ENCODE measurements around the gene FGD5. TPM values are rescaled to one million over a fixed set of nuclear protein-coding genes. Genes with fewer than 3 reads are reported as not detected.

The FGD5 gene
- total and polyA plus RNA-seq, 9 of the 15 experiments (the other 6 are each of a cell fraction or from before 2014, with no cell fraction given), result 0.18 TPM; not detected in 8

- WGBS (ENCODE audit: insufficient coverage, low coverage, missing lambda C conversion rate), result under 1% methylated on average over 7 of the region's 7 CpGs
- no peak for FAIRE-seq
- POLR2A ChIA-PET, result interaction anchor here (0.5 to 2.5 kb wide), 6 partner anchors 12 to 527 kb away, joined by 3 to 8 read pairs (median 4); no protein-coding TSS in a partner anchor
These were observed 42.3 kb downstream of the FGD5 start for GRCh38 chr3:14861031-14861430.

More at GRCh38 chr3:14861031-14861430, 42.3 kb downstream of the FGD5 start:
- H2AFZ ChIP-seq (ENCODE audit: low read depth, low read length), result no peak overlapping the region
- peaks cover 29 to 54% of the 10 kb centered on the region in 2 experiments for H3K27me3 ChIP-seq (ENCODE audit: control insufficient read depth in 2 of 2, insufficient read depth in 2 of 2, low read length in 2 of 2)
- H3K79me2 ChIP-seq (ENCODE audit: control insufficient read depth, insufficient read depth, low read length), result no peaks in the 10 kb centered on the region
- no peak for TF ChIP-seq SRSF9 (IDR thresholded peaks at IDR 0.05; ENCODE audit: borderline replicate concordance, low read depth, low read length)
- TF ChIP-seq FOXA3 (CRISPR knock-in tag; conservative IDR thresholded peaks at IDR 0.05 in 1 of 2, IDR thresholded peaks at IDR 0.05 in 1 of 2), result no peak
- TF ChIP-seq ZC3H11A (IDR thresholded peaks at IDR 0.05; ENCODE audit: low read depth, low read length), result no peak
- no peak for TF ChIP-seq RBBP5 (IDR thresholded peaks at IDR 0.05; ENCODE audit: borderline replicate concordance, insufficient read depth, low read length, poor library complexity, severe bottlenecking)
- TF ChIP-seq E2F5 (CRISPR knock-in tag; IDR thresholded peaks at IDR 0.05), result no peak
- TF ChIP-seq ZBTB8A (IDR thresholded peaks at IDR 0.05; ENCODE audit: partially characterized antibody), result no peak
- TF ChIP-seq MAFK (IDR thresholded peaks at IDR 0.05; ENCODE audit: low read length), result no peak
- no peak for TF ChIP-seq ELF4 (CRISPR knock-in tag; IDR thresholded peaks at IDR 0.05)
- TF ChIP-seq RBM25 (IDR thresholded peaks at IDR 0.05; ENCODE audit: low read depth, low read length, severe bottlenecking), result no peak
- TF ChIP-seq ERF (CRISPR knock-in tag; IDR thresholded peaks at IDR 0.05), result no peak
- no peak for TF ChIP-seq ZNF121 (CRISPR knock-in tag; conservative IDR thresholded peaks at IDR 0.05)
- TF ChIP-seq PURB (CRISPR knock-in tag; IDR thresholded peaks at IDR 0.05; ENCODE audit: low read depth), result no peak
- no peak for TF ChIP-seq ZNF764 (CRISPR knock-in tag; IDR thresholded peaks at IDR 0.05; ENCODE audit: low read depth)
- no peak for TF ChIP-seq EGR1 (conservative IDR thresholded peaks at IDR 0.05)
- TF ChIP-seq PBX2 (CRISPR knock-in tag; IDR thresholded peaks at IDR 0.05; ENCODE audit: low read depth), result no peak
- no peak for TF ChIP-seq PBX2 (tag; conservative IDR thresholded peaks at IDR 0.05; ENCODE audit: low read depth)
- TF ChIP-seq SOX6 (IDR thresholded peaks at IDR 0.05), result no peak
- H3K4me2 ChIP-seq (ENCODE audit: insufficient read depth, low read length), result no peak overlapping the region
- H3K4me1 ChIP-seq (replicated peaks in 1 of 2; ENCODE audit: control insufficient read depth in 2 of 2, insufficient read depth in 2 of 2, low read length in 2 of 2), result no peaks in the 10 kb centered on the region
- H3K9me1 ChIP-seq (ENCODE audit: control insufficient read depth, insufficient read depth, low read length), result no peaks in the 10 kb centered on the region
- no peaks in the 10 kb centered on the region for H3K36me3 ChIP-seq (ENCODE audit: control insufficient read depth, insufficient read depth, low read length)
- H4K20me1 ChIP-seq (replicated peaks; ENCODE audit: control insufficient read depth, insufficient read depth, low read length), result 0 out of 2 replicates have a peak, but pooled peaks cover 7% of the 10 kb centered on the region
- intact Hi-C loops (cut with micrococcal nuclease), result loop anchor here (5.0 kb wide), 1 partner anchor 69 kb away; no protein-coding TSS in a partner anchor
- CTCF ChIA-PET (ENCODE audit: low intra/inter-chr PET ratio), result no interaction called here
- H3K9ac ChIP-seq (ENCODE audit: insufficient read depth in 1 of 2, low read depth in 2 of 2, low read length in 2 of 2), result no peak overlapping the region
- BruUV-seq (replicated peaks), result no TSS peak
- H3K27ac ChIP-seq (ENCODE audit: extremely low read depth, low read depth, low read length), result no peak overlapping the region
- H3K4me3 ChIP-seq, result no peak overlapping the region
- no peak for DNase-seq (ENCODE audit: extremely low read depth in 1 of 4, low spot score in 3 of 4)
- H3K9me3 ChIP-seq (replicated peaks; ENCODE audit: control insufficient read depth, insufficient read depth, low read depth, low read length), result no peaks in the 10 kb centered on the region
- in situ Hi-C loops (cut with MboI), result no loop called here
- ATAC-seq, result no peak

Measured in K562 (cell line).